Activated CD8-positive, alpha-beta T cell treated with anti-CD3 and anti-CD28 coated beads for 36 hours (primary cell): Measurements from ENCODE around the gene CCDC24. TPM values are rescaled to one million over a fixed set of nuclear protein-coding genes. Genes with fewer than 3 reads are reported as not detected.
A peak's percentile ranks its signal among the peaks of the same experiment; 100 is the strongest.

Experiments
- ATAC-seq: fragments of 200-7000 bp; cut with Tn5 transposase; one replicate; pipeline ENCODE4 v1.10.0; 2021; ENCODE audit warnings: mild to moderate bottlenecking, moderate library complexity
- CTCF ChIA-PET: fragments of 350-600 bp; sonication (Branson Sonifier 250); formaldehyde crosslinking; loops from one replicate; lab custom pipeline; 2021; ENCODE audit warnings: antibody characterized with exemption; lab: Charles Lee
- POLR2A ChIA-PET: fragments of 350-600 bp; sonication (Branson Sonifier 250); formaldehyde crosslinking; loops from one replicate; lab custom pipeline; 2021; ENCODE audit warnings: antibody characterized with exemption; lab: Charles Lee
- DNase-seq: peaks from one replicate; pipeline ENCODE4 v3.0.0-alpha.2; 2020
- H3K27ac Mint-ChIP-seq: one replicate; pipeline ENCODE4 v1.8.0; 2021; ENCODE audit warnings: mild to moderate bottlenecking, mixed read lengths
- H3K27me3 Mint-ChIP-seq: one replicate; pipeline ENCODE4 v1.8.0; 2021; ENCODE audit warnings: mixed read lengths
- H3K36me3 Mint-ChIP-seq: one replicate; pipeline ENCODE4 v1.8.0; 2021; ENCODE audit warnings: low read depth, mixed read lengths
- H3K4me1 Mint-ChIP-seq: one replicate; pipeline ENCODE4 v1.8.0; 2021; ENCODE audit warnings: low read depth, mixed read lengths
- H3K4me3 Mint-ChIP-seq: one replicate; pipeline ENCODE4 v1.8.0; 2021; ENCODE audit warnings: mild to moderate bottlenecking, moderate library complexity, mixed read lengths
- H3K9me3 Mint-ChIP-seq: one replicate; pipeline ENCODE4 v1.8.0; 2021; ENCODE audit warnings: mixed read lengths
- CTCF ChIP-seq: fragments of 200-600 bp; IDR thresholded peaks from one replicate; pipeline ENCODE4 v1.8.0; 2022; ENCODE audit warnings: antibody characterized with exemption, mild to moderate bottlenecking
- intact Hi-C: fragments of 100-400 bp; cut with micrococcal nuclease; formaldehyde crosslinking; loops from one replicate; pipeline ENCODE4 v1.10.0; 2022
- total RNA-seq, 2 experiments: library from RNA; stranded (reverse); gene quantifications; one replicate each; pipeline ENCODE4 v1.2.3, GENCODE V29; 2021

Gene CCDC24
- 1 to 10 TPM; 1.4 to 1.8 TPM for total RNA-seq

DNA sequence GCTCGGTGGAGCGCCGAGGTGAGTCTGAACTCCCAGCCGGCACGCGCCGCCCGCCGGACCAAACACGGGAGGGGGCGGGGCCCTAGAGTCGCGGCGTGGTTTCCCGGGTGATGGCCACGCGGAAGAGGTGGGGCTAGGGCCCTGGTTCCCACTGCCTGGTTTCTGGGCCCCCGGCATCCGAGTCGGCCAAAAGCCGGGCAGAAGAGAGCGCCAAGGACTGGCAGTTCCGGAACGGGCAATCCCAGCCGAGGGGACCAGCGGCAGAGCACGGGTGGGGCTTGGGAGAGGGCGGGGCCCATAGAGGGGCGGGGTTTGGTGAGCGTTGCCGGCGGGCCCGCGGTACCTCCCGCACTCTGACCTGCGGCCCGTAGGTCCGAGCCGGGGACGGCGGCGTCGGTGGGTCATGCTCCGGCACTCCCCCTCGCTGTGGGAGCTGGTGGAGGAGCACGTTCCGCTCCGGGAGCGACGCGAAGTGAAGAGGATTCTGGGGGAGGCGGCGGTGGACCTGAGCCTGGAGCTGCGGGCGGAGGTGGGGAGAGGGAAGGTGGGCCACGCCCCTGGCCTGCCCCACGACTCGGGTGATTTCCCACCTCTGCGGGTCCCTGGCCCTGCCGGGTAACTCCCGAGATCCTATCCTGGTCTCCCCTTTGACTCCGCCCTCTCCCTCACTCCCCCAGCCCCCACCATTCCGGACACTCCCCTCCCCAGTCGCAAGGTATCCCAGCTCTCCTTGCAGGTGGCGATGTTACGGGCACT is at the start of gene CCDC24:
Gene CCDC24 (plus strand): TSS at position 124 of the 756 bp plus-strand sequence. CDS start 280 bp downstream, at position 404.
- DNase-seq (peak; percentile 81), ATAC-seq (peak; percentile 87)
- H3K27me3 Mint-ChIP-seq: no peaks in the 10 kb centered on the region
- ChIA-PET POLR2A (interaction anchor here (1.1 to 2.6 kb wide), 3 partner anchors 12 to 21 kb away, joined by 3 to 13 read pairs (median 7); partner anchors contain the start of gene ATP6V0B), CTCF (interaction anchor here (1.1 to 4.7 kb wide), 6 partner anchors 14 to 228 kb away, joined by 4 to 29 read pairs (median 12); no protein-coding TSS in a partner anchor)
- peak within 1 kb of the TSS; percentile 80 for H3K4me3 Mint-ChIP-seq
- no peaks in the 10 kb centered on the region for H3K9me3 Mint-ChIP-seq
- no peak for TF ChIP-seq CTCF
- intact Hi-C loops: no loop called here
- H3K4me1 Mint-ChIP-seq: peaks cover 12% of the 10 kb centered on the region
- H3K36me3 Mint-ChIP-seq: no peaks in the 10 kb centered on the region
- H3K27ac Mint-ChIP-seq: peak within 1 kb of the TSS; percentile 59

- Mint-ChIP-seq H3K27ac (no peak overlapping the region), H3K9me3 (no peaks in the 10 kb centered on the region), H3K4me3 (no peak overlapping the region), H3K36me3 (peaks cover 1% of the 10 kb centered on the region), H3K4me1 (peaks cover 14% of the 10 kb centered on the region), H3K27me3 (no peaks in the 10 kb centered on the region)
- no peak for ATAC-seq
- CTCF ChIA-PET: interaction anchor here (1.1 to 8.8 kb wide), 5 partner anchors 7 to 413 kb away, joined by 3 to 185 read pairs (median 8); partner anchors contain the start of gene ARTN
- intact Hi-C loops: no loop called here
- POLR2A ChIA-PET: no interaction called here
- DNase-seq: no peak
- no peak for TF ChIP-seq CTCF
These were observed 49.0 kb upstream of the CCDC24 start for GRCh38 chr1:43942411-43942810.

DNA sequence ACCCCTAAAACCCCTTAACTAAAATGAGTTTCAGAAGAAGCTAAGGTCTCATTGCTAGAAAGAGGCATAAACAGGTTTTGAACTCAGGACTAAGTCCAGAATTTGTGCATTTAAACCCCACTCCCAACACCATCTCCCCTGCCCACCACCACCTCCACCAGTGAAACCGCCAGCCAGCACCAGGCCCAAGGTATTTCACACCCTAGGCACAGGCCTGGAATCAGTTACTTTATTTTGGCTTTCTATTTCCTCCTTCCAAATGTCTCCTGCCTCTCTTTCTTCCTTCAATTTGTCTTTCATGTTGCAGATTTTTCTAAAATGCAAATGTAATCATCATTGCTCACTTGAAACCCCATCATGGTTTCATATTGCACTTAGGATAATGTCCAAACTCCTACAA is 46.5 kb upstream of the CCDC24 start:
- H3K36me3 Mint-ChIP-seq: no peaks in the 10 kb centered on the region
- DNase-seq (no peak), ATAC-seq (no peak)
- H3K27me3 Mint-ChIP-seq: no peaks in the 10 kb centered on the region
- intact Hi-C loops: no loop called here
- peak overlapping the region; percentile 13 for H3K27ac Mint-ChIP-seq
- no peaks in the 10 kb centered on the region for H3K9me3 Mint-ChIP-seq
- POLR2A ChIA-PET: interaction anchor here (0.6 kb wide), 3 partner anchors 15 to 578 kb away, joined by 3 read pairs; no protein-coding TSS in a partner anchor
- CTCF ChIA-PET: interaction anchor here (1.5 to 8.8 kb wide), 7 partner anchors 10 to 415 kb away, joined by 5 to 185 read pairs (median 8); partner anchors contain the start of genes ARTN and ST3GAL3
- H3K4me3 Mint-ChIP-seq: peak overlapping the region; percentile 94
- no peak for TF ChIP-seq CTCF
- H3K4me1 Mint-ChIP-seq: peaks cover 28% of the 10 kb centered on the region

GRCh38 chr1:43945674-43946235 is 45.6 kb upstream of the CCDC24 start:
- no peak for DNase-seq
- H3K27me3 Mint-ChIP-seq: no peaks in the 10 kb centered on the region
- POLR2A ChIA-PET: interaction anchor here (0.7 to 1.7 kb wide), 4 partner anchors 9 to 492 kb away, joined by 3 to 8 read pairs (median 3); partner anchors contain the start of gene HYI
- no peaks in the 10 kb centered on the region for H3K9me3 Mint-ChIP-seq
- peaks cover 33% of the 10 kb centered on the region for H3K4me1 Mint-ChIP-seq
- intact Hi-C loops: no loop called here
- CTCF ChIA-PET: interaction anchor here (0.7 to 8.8 kb wide), 14 partner anchors 11 to 416 kb away, joined by 3 to 185 read pairs (median 6); partner anchors contain the start of genes ARTN, ATP6V0B, PTPRF and ST3GAL3
- peak overlapping the region; percentile 94 for H3K4me3 Mint-ChIP-seq
- peak overlapping the region; percentile 90 for H3K27ac Mint-ChIP-seq
- H3K36me3 Mint-ChIP-seq: no peaks in the 10 kb centered on the region
- no peak for TF ChIP-seq CTCF
- ATAC-seq: no peak
